ENCODE results near the gene RNF44.
"Not testable (repeated sequence)": the region's sequence is repeated elsewhere in the genome, so short reads cannot be mapped to it uniquely, and the experiment has no call there.

RNF44 gene

GRCh38 chr5:176560364-176560763, 23.2 kb upstream of the RNF44 start:
- Histone ChIP-seq H3K9ac (ENCODE audit: insufficient read length) (no peak overlapping the region), H3K36me3 (ENCODE audit: insufficient read depth, low read length) (no peaks in the 10 kb centered on the region), H3K27ac (no peak overlapping the region), H3K4me3 (no peak overlapping the region), H3K9me3 (ENCODE audit: low read depth, low read length) (no peaks in the 10 kb centered on the region)
- DNase-seq (ENCODE audit: low read depth, low spot score) = no peak
- no peak for TF ChIP-seq EZH2 (IDR thresholded peaks at IDR 0.05)

GRCh38 chr5:176559683-176560082, 22.5 kb upstream of the RNF44 start:
- H3K27ac ChIP-seq = no peak overlapping the region
- no peaks in the 10 kb centered on the region for H3K9me3 ChIP-seq (ENCODE audit: low read depth, low read length)
- no peaks in the 10 kb centered on the region for H3K36me3 ChIP-seq (ENCODE audit: insufficient read depth, low read length)
- no peak overlapping the region for H3K9ac ChIP-seq (ENCODE audit: insufficient read length)
- no peak overlapping the region for H3K4me3 ChIP-seq
- no peak for TF ChIP-seq FOXP2 (optimal IDR thresholded peaks at IDR 0.05; ENCODE audit: control extremely low read depth, extremely low read length, insufficient read depth)
- DNase-seq (ENCODE audit: low read depth, low spot score) = no peak

GRCh38 chr5:176557846-176558245, 20.6 kb upstream of the RNF44 start:
- Histone ChIP-seq H3K36me3 (ENCODE audit: insufficient read depth, low read length) (no peaks in the 10 kb centered on the region), H3K9ac (ENCODE audit: insufficient read length) (no peak overlapping the region), H3K9me3 (ENCODE audit: low read depth, low read length) (no peaks in the 10 kb centered on the region), H3K27ac (no peak overlapping the region), H3K4me3 (no peak overlapping the region)
- TF ChIP-seq EZH2 (IDR thresholded peaks at IDR 0.05) (no peak), FOXP2 (optimal IDR thresholded peaks at IDR 0.05; ENCODE audit: control extremely low read depth, extremely low read length, insufficient read depth) (no peak), POLR2AphosphoS5 (IDR thresholded peaks at IDR 0.05; ENCODE audit: borderline replicate concordance, low read depth, low read length) (no peak)
- no peak for DNase-seq (ENCODE audit: low read depth, low spot score)

- no peaks in the 10 kb centered on the region for H3K36me3 ChIP-seq (ENCODE audit: insufficient read depth, low read length)
- no peak overlapping the region for H3K9ac ChIP-seq (ENCODE audit: insufficient read length)
- no peak overlapping the region for H3K27ac ChIP-seq
- H3K4me3 ChIP-seq = no peak overlapping the region
- DNase-seq (ENCODE audit: low read depth, low spot score) = no peak
- TF ChIP-seq EZH2 (IDR thresholded peaks at IDR 0.05) (no peak), FOXP2 (optimal IDR thresholded peaks at IDR 0.05; ENCODE audit: control extremely low read depth, extremely low read length, insufficient read depth) (no peak), POLR2AphosphoS5 (IDR thresholded peaks at IDR 0.05; ENCODE audit: borderline replicate concordance, low read depth, low read length) (no peak)
- no peaks in the 10 kb centered on the region for H3K9me3 ChIP-seq (ENCODE audit: low read depth, low read length)
Observed at GRCh38 chr5:176553260-176554085, 16.3 kb upstream of the RNF44 start.

- Histone ChIP-seq H3K9ac (ENCODE audit: insufficient read length) (no peak overlapping the region), H3K4me3 (no peak overlapping the region), H3K9me3 (ENCODE audit: low read depth, low read length) (no peaks in the 10 kb centered on the region), H3K27ac (no peak overlapping the region), H3K36me3 (ENCODE audit: insufficient read depth, low read length) (no peaks in the 10 kb centered on the region)
- TF ChIP-seq POLR2AphosphoS5 (IDR thresholded peaks at IDR 0.05; ENCODE audit: borderline replicate concordance, low read depth, low read length) = no peak
- no peak for TF ChIP-seq EZH2 (IDR thresholded peaks at IDR 0.05)
- TF ChIP-seq FOXP2 (optimal IDR thresholded peaks at IDR 0.05; ENCODE audit: control extremely low read depth, extremely low read length, insufficient read depth) = no peak
- no peak for DNase-seq (ENCODE audit: low read depth, low spot score)
Observed at GRCh38 chr5:176552332-176552869, 15.2 kb upstream of the RNF44 start.

- not testable (repeated sequence) for H3K4me3 ChIP-seq; DNase-seq (ENCODE audit: low read depth, low spot score); H3K36me3 ChIP-seq (ENCODE audit: insufficient read depth, low read length); H3K9ac ChIP-seq (ENCODE audit: insufficient read length); H3K27ac ChIP-seq; H3K9me3 ChIP-seq (ENCODE audit: low read depth, low read length)
Observed at GRCh38 chr5:176550937-176551336, 13.7 kb upstream of the RNF44 start.

- Histone ChIP-seq H3K27ac (no peak overlapping the region), H3K36me3 (ENCODE audit: insufficient read depth, low read length) (no peaks in the 10 kb centered on the region), H3K9ac (ENCODE audit: insufficient read length) (no peak overlapping the region), H3K4me3 (no peak overlapping the region), H3K9me3 (ENCODE audit: low read depth, low read length) (no peaks in the 10 kb centered on the region)
- DNase-seq (ENCODE audit: low read depth, low spot score) = no peak
- TF ChIP-seq EZH2 (IDR thresholded peaks at IDR 0.05) (no peak), POLR2AphosphoS5 (IDR thresholded peaks at IDR 0.05; ENCODE audit: borderline replicate concordance, low read depth, low read length) (no peak), FOXP2 (optimal IDR thresholded peaks at IDR 0.05; ENCODE audit: control extremely low read depth, extremely low read length, insufficient read depth) (no peak)
Observed at GRCh38 chr5:176550275-176550831, 13.2 kb upstream of the RNF44 start.

GRCh38 chr5:176549871-176550270, 12.7 kb upstream of the RNF44 start:
- H3K27ac ChIP-seq = no peak overlapping the region

GRCh38 chr5:176548967-176549444, 11.8 kb upstream of the RNF44 start, which contains the start of gene CDHR2:
Gene CDHR2, plus strand, starts transcription at chr5:176549342. Its CDS starts 16,011 bp downstream, at chr5:176565353.
- no peak within 1 kb of the TSS for H3K9ac ChIP-seq (ENCODE audit: insufficient read length)

More at GRCh38 chr5:176549871-176550270, 12.7 kb upstream of the RNF44 start:
- Histone ChIP-seq H3K36me3 (ENCODE audit: insufficient read depth, low read length) (no peaks in the 10 kb centered on the region), H3K4me3 (no peak overlapping the region), H3K9ac (ENCODE audit: insufficient read length) (no peak overlapping the region), H3K9me3 (ENCODE audit: low read depth, low read length) (no peaks in the 10 kb centered on the region)
- TF ChIP-seq POLR2AphosphoS5 (IDR thresholded peaks at IDR 0.05; ENCODE audit: borderline replicate concordance, low read depth, low read length) (no peak), FOXP2 (optimal IDR thresholded peaks at IDR 0.05; ENCODE audit: control extremely low read depth, extremely low read length, insufficient read depth) (no peak), EZH2 (IDR thresholded peaks at IDR 0.05) (no peak)
- DNase-seq (ENCODE audit: low read depth, low spot score) = no peak

More at GRCh38 chr5:176548967-176549444, 11.8 kb upstream of the RNF44 start, which contains the start of gene CDHR2:
- no peaks in the 10 kb centered on the region for H3K36me3 ChIP-seq (ENCODE audit: insufficient read depth, low read length)
- TF ChIP-seq EZH2 (IDR thresholded peaks at IDR 0.05) = no peak
- no peak for TF ChIP-seq FOXP2 (optimal IDR thresholded peaks at IDR 0.05; ENCODE audit: control extremely low read depth, extremely low read length, insufficient read depth)
- TF ChIP-seq POLR2AphosphoS5 (IDR thresholded peaks at IDR 0.05; ENCODE audit: borderline replicate concordance, low read depth, low read length) = no peak
- no peak for DNase-seq (ENCODE audit: low read depth, low spot score)
- no peak within 1 kb of the TSS for H3K27ac ChIP-seq
- no peaks in the 10 kb centered on the region for H3K9me3 ChIP-seq (ENCODE audit: low read depth, low read length)
- H3K4me3 ChIP-seq = no peak within 1 kb of the TSS

Data from SK-N-MC (cell line).